ENCODE results near the gene L3MBTL2.

- TF ChIP-seq CEBPB (IDR thresholded peaks at IDR 0.05) (no peak), CREB1 (IDR thresholded peaks at IDR 0.05; ENCODE audit: low read depth) (no peak), YY1 (IDR thresholded peaks at IDR 0.05; ENCODE audit: low read depth) (no peak), REST (IDR thresholded peaks at IDR 0.05; ENCODE audit: low read depth) (no peak), USF1 (IDR thresholded peaks at IDR 0.05) (no peak), EP300 (IDR thresholded peaks at IDR 0.05; ENCODE audit: borderline replicate concordance) (no peak), TAF1 (IDR thresholded peaks at IDR 0.05; ENCODE audit: low read depth) (no peak), TEAD4 (IDR thresholded peaks at IDR 0.05) (no peak)
Measured at GRCh38 chr22:41191467-41191866, 13.6 kb upstream of the L3MBTL2 start.
